MCF 10A (cell line): ENCODE results near the gene TMEM203. TPM values are rescaled to one million over a fixed set of nuclear protein-coding genes. Genes with fewer than 3 reads are reported as not detected.
A peak's percentile ranks its signal among the peaks of the same experiment; 100 is the strongest.

Source experiments
- BruUV-seq: library from RNA; stranded (reverse); fragments of 400-500 nt; replicated peaks from 2 replicates; lab custom pipeline; 2021; lab: Mats Ljungman, UMichigan
- CTCF ChIA-PET: fragments of 300-600 bp; sonication (Branson Sonifier 250); formaldehyde crosslinking; extraction: SDS; loops from one replicate; lab custom pipeline; 2021; ENCODE audit warnings: antibody characterized with exemption, inconsistent platforms; lab: Yijun Ruan, JAX
- POLR2A ChIA-PET: fragments of 300-600, 350-650 bp; sonication (Branson Sonifier 250); formaldehyde crosslinking; extraction: SDS; loops from one replicate; lab custom pipeline; 2020; ENCODE audit warnings: antibody characterized with exemption, inconsistent platforms; lab: Yijun Ruan, JAX
- DNase-seq: peaks from one replicate; pipeline ENCODE4 v3.0.0-alpha.2; 2018; ENCODE audit not compliant: unreplicated experiment
- H3K27ac Mint-ChIP-seq: one replicate; pipeline ENCODE4 v1.8.0; 2022; ENCODE audit warnings: mild to moderate bottlenecking, low read depth, mixed read lengths; ENCODE audit not compliant: unreplicated experiment
- H3K27me3 Mint-ChIP-seq: one replicate; pipeline ENCODE4 v1.8.0; 2022; ENCODE audit warnings: mixed read lengths; ENCODE audit not compliant: insufficient read depth, unreplicated experiment
- H3K36me3 Mint-ChIP-seq: one replicate; pipeline ENCODE4 v1.8.0; 2022; ENCODE audit warnings: mild to moderate bottlenecking, moderate library complexity, mixed read lengths; ENCODE audit not compliant: insufficient read depth, unreplicated experiment
- H3K4me1 Mint-ChIP-seq: one replicate; pipeline ENCODE4 v1.8.0; 2022; ENCODE audit warnings: mixed read lengths; ENCODE audit not compliant: insufficient read depth, unreplicated experiment
- H3K4me3 Mint-ChIP-seq: one replicate; pipeline ENCODE4 v1.8.0; 2022; ENCODE audit warnings: mild to moderate bottlenecking, moderate library complexity, mixed read lengths; ENCODE audit not compliant: unreplicated experiment
- H3K9me3 Mint-ChIP-seq: one replicate; pipeline ENCODE4 v1.8.0; 2022; ENCODE audit warnings: mixed read lengths; ENCODE audit not compliant: unreplicated experiment
- intact Hi-C: fragments of 100-400 bp; cut with micrococcal nuclease; formaldehyde crosslinking; loops from 2 replicates; pipeline ENCODE4 v1.14.1; 2022
- total RNA-seq: library from RNA; stranded (reverse); gene quantifications from 2 replicates; pipeline ENCODE4 v1.2.3, GENCODE V29; 2022
- TF ChIP-seq, protein P1 (sequence below): fragments of 200-600 bp; IDR thresholded peaks from one replicate; pipeline ENCODE4 v1.8.0; 2022; ENCODE audit warnings: antibody characterized with exemption, mild to moderate bottlenecking; ENCODE audit not compliant: unreplicated experiment

The TMEM203 gene
- total RNA-seq, 1 experiment from 2014 or later = 31.4 TPM

DNA sequence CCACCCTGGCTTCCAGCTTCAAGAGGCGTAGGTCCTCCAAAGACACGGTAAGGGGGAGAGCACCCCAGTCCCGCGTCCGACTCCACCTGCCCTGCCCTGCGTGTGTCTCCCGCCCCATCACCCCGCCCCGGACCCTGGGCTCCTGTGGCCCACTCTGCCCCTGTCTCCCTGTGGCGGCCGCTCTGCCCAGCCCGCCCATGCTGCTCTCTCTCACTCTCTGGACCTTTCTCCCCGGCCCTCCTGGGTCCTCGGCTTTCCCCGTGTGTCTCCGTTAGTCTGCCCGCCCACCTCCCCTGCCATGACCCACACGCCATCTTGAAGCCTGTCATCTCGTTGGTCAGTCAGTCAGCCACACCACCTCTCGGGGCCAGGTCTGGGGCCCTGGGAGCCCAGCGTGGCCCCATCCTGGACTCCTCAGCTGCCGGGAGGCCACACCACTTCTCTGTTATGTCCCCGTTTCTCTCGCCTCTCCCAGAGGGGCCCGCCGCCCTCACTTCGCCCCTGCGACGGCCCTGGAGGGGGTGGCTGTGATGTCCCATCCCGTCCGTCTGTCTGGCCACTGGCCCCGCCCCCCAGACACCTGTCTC lies 40.1 kb downstream of the TMEM203 start:
- no peaks in the 10 kb centered on the region for H3K9me3 Mint-ChIP-seq
- DNase-seq = no peak
- no peaks in the 10 kb centered on the region for H3K4me1 Mint-ChIP-seq
- peaks cover 13% of the 10 kb centered on the region for H3K27me3 Mint-ChIP-seq
- TF ChIP-seq, protein P1, sequence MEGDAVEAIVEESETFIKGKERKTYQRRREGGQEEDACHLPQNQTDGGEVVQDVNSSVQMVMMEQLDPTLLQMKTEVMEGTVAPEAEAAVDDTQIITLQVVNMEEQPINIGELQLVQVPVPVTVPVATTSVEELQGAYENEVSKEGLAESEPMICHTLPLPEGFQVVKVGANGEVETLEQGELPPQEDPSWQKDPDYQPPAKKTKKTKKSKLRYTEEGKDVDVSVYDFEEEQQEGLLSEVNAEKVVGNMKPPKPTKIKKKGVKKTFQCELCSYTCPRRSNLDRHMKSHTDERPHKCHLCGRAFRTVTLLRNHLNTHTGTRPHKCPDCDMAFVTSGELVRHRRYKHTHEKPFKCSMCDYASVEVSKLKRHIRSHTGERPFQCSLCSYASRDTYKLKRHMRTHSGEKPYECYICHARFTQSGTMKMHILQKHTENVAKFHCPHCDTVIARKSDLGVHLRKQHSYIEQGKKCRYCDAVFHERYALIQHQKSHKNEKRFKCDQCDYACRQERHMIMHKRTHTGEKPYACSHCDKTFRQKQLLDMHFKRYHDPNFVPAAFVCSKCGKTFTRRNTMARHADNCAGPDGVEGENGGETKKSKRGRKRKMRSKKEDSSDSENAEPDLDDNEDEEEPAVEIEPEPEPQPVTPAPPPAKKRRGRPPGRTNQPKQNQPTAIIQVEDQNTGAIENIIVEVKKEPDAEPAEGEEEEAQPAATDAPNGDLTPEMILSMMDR = no peak
- ChIA-PET POLR2A (no interaction called here), CTCF (interaction anchor here (0.8 kb wide), 1 partner anchor 13 kb away, joined by 3 read pairs; no protein-coding TSS in a partner anchor)
- H3K4me3 Mint-ChIP-seq = no peak overlapping the region
- no TSS peak for BruUV-seq
- intact Hi-C loops = no loop called here
- no peak overlapping the region for H3K27ac Mint-ChIP-seq
- H3K36me3 Mint-ChIP-seq = no peaks in the 10 kb centered on the region

DNA sequence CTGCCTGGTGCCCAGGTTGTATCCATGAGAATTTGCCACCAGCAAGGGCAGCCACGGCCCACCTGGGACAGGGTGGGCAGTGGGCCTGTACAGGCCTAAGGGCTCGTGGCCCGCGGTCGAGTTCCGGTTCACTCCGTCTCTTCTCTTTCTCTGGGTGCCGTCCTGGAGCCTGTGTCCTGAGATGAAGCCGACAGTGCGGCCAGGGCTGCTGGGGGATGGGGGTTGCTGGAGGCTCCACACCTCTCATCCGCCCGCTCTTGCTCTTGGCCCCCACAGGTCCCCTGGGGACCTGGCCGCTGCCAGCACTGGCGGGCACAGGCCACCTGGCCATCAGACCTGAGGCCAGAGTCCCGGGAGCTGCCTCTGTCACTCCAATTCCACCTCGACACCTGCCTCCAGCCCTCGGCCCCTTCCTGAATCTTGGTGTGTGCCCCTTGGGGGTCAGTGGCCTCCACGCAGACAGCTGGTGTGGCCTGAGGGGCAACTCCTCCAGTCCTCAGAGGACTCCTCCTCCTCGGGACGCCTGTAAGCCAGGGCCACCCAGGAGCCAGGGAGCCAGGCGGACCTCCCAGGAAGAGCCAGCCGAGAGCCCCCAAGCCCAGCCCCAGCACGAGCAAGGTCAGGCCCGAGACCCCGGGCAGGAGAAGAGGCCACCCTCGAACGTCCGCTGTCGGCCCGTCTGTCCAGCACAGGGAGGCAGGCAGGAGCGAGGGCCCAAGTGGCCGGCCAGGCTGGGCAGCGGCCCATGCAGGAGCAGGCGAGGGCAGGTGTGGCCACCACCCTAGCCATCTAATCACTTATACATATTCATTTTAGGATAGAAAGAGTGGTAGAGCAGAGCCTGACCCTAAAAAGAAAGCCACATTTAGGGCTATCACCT lies 40.8 kb downstream of the TMEM203 start:
- Mint-ChIP-seq H3K4me1 (no peaks in the 10 kb centered on the region), H3K36me3 (no peaks in the 10 kb centered on the region), H3K9me3 (no peaks in the 10 kb centered on the region), H3K27ac (no peak overlapping the region), H3K27me3 (peaks cover 16% of the 10 kb centered on the region), H3K4me3 (no peak overlapping the region)
- no peak for DNase-seq
- TF ChIP-seq, protein P1 = no peak
- intact Hi-C loops = no loop called here
- POLR2A ChIA-PET = no interaction called here
- CTCF ChIA-PET = interaction anchor here (0.8 kb wide), 1 partner anchor 13 kb away, joined by 3 read pairs; no protein-coding TSS in a partner anchor
- no TSS peak for BruUV-seq

DNA sequence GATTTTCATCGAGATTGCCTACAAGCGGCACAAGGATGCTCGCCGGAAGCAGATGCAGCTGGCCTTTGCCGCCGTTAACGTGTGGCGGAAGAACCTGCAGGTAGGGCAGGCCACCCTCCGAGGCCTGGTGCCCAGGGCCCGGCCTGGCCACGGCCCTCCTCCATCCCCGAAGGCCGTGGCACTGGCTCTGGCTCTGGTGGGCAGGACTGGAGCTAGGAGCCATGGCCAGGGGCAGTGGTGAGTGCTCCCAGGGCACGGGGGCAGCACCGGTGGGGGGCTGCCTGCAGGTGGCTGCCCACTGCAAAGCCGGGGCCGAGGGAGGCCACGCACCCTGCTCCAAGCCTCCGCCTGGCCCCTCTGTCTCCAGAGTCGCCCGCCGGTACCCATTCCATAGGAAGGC lies 41.6 kb downstream of the TMEM203 start:
- Mint-ChIP-seq H3K27me3 (peaks cover 24% of the 10 kb centered on the region), H3K27ac (no peak overlapping the region), H3K4me1 (no peaks in the 10 kb centered on the region), H3K9me3 (no peaks in the 10 kb centered on the region), H3K36me3 (no peaks in the 10 kb centered on the region), H3K4me3 (peak overlapping the region; percentile 68)
- no TSS peak for BruUV-seq
- intact Hi-C loops = no loop called here
- no peak for DNase-seq
- POLR2A ChIA-PET = no interaction called here
- TF ChIP-seq, protein P1 = no peak
- CTCF ChIA-PET = interaction anchor here (0.5 to 1.0 kb wide), 2 partner anchors 67 to 73 kb away, joined by 3 read pairs; partner anchors contain the start of gene SLC34A3

- CTCF ChIA-PET = interaction anchor here (0.5 to 1.0 kb wide), 2 partner anchors 67 to 73 kb away, joined by 3 read pairs; partner anchors contain the start of gene SLC34A3
Observed at GRCh38 chr9:137163365-137163715, 42.1 kb downstream of the TMEM203 start.

More at GRCh38 chr9:137163365-137163715, 42.1 kb downstream of the TMEM203 start:
- H3K27ac Mint-ChIP-seq = no peak overlapping the region
- H3K9me3 Mint-ChIP-seq = no peaks in the 10 kb centered on the region
- peaks cover 29% of the 10 kb centered on the region for H3K27me3 Mint-ChIP-seq
- TF ChIP-seq, protein P1 = no peak
- no peaks in the 10 kb centered on the region for H3K36me3 Mint-ChIP-seq
- intact Hi-C loops = no loop called here
- BruUV-seq = no TSS peak
- POLR2A ChIA-PET = no interaction called here
- H3K4me1 Mint-ChIP-seq = no peaks in the 10 kb centered on the region
- DNase-seq = peak; percentile 36
- peak overlapping the region; percentile 68 for H3K4me3 Mint-ChIP-seq
